ENCODE measurements around the gene DEPDC1. TPM values are rescaled to one million over a fixed set of nuclear protein-coding genes. Genes with fewer than 3 reads are reported as not detected.

Gene DEPDC1
- total RNA-seq, 1 donor = 30.2 TPM

DNA sequence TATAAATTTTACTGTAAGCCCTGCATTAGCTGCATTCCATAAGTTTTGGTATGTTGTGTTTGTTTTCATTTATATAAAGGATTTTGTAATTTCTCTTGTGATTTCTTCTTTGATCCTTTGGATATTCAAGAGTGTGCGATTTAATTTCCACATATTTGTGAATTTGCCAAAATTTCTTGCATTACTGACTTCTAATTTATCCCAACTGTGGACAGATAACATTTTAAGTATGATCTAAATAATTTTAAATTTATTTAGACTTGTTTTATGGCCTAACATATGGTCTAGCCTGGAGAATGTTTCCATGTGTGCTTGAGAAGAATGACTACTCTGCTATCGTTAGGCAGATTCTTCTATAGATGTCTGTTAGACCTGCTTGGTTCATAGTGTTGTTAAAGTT lies 70.3 kb downstream of the DEPDC1 start:
- no peak for DNase-seq (ENCODE audit: low read depth)

More for the DNA sequence above, 70.3 kb downstream of the DEPDC1 start:
- TF ChIP-seq, protein P1, sequence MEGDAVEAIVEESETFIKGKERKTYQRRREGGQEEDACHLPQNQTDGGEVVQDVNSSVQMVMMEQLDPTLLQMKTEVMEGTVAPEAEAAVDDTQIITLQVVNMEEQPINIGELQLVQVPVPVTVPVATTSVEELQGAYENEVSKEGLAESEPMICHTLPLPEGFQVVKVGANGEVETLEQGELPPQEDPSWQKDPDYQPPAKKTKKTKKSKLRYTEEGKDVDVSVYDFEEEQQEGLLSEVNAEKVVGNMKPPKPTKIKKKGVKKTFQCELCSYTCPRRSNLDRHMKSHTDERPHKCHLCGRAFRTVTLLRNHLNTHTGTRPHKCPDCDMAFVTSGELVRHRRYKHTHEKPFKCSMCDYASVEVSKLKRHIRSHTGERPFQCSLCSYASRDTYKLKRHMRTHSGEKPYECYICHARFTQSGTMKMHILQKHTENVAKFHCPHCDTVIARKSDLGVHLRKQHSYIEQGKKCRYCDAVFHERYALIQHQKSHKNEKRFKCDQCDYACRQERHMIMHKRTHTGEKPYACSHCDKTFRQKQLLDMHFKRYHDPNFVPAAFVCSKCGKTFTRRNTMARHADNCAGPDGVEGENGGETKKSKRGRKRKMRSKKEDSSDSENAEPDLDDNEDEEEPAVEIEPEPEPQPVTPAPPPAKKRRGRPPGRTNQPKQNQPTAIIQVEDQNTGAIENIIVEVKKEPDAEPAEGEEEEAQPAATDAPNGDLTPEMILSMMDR (IDR thresholded peaks at IDR 0.05; ENCODE audit: insufficient read depth, low read depth, low read length) = no peak
- H3K4me3 ChIP-seq (ENCODE audit: low read depth, low read length) = no peak overlapping the region

Small RNAs within 50 kb of the gene (small RNA-seq; reads per million reads assigned to genes)
- not detected for gene TXNP2

Other genes starting within 250 kb of the DEPDC1 start
- gene RPE65, start 47.1 kb downstream of the DEPDC1 start, total RNA-seq = not detected in 2 replicates

Data from fibroblast of villous mesenchyme (primary cell).